MV-4-11 (cell line): ENCODE results near the gene NMS.

Experiments
- DNase-seq: peaks from one replicate; lab custom pipeline; 2025; lab: John Stamatoyannopoulos, UW

The NMS gene

DNA sequence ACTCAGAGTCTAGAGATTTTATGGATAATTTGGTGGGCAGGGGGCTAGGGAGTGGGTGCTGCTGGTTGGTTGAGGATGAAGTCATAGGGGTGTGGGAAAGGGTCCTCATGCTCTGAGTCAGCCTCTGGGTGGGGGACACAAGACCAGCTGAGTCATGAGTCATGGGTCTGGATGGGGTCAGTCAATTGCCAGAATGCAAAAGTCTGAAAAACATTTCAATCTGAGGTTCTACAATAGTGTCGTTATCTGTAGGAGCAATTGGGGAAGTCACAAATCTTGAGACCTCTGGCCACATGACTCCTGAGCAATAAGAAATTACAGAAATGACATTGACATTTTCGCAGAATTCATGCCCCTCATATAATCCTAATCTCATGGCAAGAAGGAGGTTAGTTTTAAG, 15.1 kb downstream of the NMS start:
- no peak for DNase-seq

DNA sequence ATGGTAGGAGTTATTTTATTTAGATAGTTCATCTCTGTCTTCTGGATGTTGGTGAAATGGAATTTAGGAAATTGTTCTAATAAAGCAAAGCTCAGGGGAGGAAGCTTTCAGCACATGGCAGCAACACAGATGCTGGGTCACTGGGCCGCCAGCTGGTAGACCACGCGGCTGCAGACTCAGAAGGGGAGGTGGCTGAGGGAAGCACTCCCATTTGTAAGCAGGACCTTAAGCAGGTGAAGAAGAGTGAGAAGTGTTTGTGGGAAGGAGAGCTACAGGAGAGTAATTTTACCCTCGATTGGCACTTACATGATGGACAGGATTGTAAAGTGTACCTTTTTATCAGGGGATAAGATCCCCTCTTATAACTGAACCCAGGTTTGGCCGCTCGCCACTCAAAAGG, 24.4 kb downstream of the NMS start:
- no peak for DNase-seq

DNA sequence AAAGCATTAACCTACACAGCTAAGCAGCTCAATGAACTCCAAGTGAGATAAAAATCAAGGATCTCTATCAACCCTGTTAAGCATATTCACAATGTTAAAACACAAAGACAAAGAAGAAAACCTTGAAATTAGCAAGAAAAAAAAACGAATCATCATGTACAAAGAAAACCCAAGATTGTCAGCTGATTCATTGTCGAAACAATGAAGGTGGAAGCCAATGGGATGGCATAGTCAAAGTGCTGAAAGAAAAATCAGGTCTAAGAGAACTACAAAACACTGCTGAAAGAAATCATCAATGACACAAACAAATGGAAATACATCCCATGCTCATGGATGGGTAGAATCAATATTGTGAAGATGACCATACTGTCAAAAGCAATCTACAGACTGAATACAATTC, 32.5 kb downstream of the NMS start:
- no peak for DNase-seq

DNA sequence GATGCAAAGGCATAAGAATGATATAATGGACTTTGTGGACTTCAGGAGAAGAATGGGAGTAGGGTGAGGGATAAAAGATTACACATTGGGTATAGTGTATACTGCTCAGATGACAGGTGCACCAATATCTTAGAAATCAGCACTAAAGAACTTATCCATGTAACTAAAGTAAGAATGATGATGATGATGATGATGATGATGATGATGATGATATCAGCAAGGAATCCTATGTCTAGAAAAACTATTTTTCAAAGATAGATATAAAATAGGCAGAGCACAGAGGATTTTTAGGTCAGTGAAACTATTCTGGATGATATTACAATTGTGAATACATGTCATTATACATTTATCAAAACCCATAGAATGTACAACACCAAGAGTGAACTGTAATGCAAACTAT, 34.3 kb downstream of the NMS start:
- no peak for DNase-seq

DNA sequence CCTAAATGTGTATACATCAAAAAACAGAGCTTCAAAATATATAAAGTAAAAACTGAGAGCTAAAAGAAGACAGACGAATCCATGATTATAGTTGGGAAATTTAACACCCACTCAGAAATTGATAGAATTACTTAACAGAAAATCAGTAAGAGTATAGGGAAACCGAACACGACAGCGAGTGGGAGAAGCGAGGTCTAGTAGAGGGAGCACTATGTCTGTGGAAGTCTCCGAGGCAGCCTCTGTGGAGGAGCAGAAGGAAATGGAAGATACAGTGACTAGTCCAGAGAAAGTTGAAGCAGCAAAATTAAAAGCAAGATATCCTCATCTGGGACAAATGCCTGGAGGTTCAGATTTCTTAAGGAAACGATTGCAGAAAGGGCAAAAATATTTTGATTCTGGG, 38.8 kb downstream of the NMS start:
- no peak for DNase-seq

DNA sequence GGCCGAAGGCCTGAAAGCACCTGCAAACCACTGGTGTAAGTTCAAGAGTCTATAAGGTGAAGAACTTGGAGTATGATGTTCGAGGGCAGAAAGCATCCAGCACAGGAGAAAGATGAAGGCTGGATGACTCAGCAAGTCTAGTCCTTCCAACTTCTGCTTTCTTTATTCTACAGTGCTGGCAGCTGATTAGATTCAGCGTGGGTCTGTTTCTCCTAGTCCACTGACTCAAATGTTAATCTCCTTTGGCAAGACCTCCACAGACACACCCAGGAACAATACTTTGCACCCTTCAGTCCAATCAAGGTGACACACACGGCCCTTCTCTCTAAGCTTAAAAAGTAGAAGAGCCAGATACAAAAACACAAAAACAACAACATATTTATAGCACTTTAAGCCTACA, 43.4 kb downstream of the NMS start:
- DNase-seq, result peak; percentile 68

DNA sequence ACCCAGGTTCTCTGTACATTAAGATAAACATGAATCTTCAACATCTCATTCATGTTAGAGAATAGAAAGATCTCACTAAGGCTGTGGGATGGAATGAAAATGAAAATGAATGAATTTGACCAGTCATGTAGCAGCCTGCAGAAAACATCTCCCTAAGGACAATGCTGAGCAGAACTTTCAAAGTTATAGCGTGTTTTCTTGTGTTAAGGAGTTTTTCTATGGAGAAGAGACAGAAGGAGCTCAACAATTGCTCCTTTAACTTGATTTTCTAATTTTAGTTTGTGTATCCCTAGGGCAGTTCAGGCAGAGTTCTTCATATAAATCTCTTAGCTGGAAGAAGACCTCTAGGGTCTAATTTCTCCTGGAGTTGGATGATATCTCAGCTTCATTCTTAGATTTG, 47.3 kb downstream of the NMS start:
- no peak for DNase-seq

DNA sequence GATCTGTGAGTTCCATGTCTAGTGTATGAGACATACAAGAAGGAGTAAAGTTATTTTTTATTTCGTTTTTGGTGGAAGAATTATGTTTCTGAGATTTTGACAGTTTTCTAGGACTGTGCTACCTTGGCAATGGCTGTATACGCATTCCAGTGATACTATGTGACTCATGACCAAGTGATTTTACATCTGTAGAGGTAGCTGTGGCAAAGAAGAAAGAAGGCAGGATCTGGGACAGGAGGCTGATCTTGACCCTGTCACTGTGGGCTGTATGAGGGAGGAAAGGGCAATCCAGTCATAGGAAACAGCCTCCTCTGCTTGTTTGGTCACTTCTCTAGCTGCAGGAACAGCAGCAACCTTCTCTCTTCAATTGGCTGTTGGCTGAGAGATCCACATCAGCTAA, 48.5 kb downstream of the NMS start:
- no peak for DNase-seq

DNA sequence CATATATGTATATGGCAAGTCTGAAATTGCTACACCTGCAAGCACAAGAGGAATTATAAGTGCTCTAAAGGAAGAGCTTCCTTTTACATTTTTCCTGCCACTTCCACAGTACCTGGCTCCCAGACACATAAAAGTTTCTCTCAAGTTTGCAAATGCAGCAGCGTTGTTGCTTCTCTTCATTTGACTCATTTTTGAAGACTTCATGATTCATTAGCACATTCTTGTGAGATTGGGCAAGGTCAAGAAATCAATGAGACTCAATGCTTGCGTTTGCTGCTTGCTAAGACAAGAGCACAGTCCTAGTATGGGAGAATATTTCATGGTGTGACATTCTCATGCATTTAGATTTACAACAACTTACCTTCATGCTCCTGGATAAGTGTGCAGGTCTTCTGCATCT, 49.9 kb downstream of the NMS start:
- no peak for DNase-seq

DNA sequence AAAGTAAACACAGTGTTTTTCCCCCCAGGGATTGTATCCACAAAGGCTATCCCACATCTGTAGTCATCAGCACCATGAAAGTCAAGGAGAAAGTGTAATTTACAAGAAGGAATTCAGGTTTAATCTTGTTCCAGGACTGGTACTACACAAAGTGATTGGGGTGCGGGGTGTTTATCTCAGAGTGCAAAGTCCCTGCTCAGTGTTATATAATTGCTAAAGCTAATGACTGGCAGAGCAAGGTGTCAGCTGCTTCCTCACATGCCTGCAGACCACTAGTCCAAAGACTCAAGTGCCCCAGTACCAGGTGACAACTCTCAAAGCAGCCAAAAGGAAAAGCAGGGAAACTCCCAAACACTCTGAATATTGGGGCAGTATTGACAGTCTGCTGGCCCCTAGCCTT, 52.1 kb downstream of the NMS start:
- no peak for DNase-seq

DNA sequence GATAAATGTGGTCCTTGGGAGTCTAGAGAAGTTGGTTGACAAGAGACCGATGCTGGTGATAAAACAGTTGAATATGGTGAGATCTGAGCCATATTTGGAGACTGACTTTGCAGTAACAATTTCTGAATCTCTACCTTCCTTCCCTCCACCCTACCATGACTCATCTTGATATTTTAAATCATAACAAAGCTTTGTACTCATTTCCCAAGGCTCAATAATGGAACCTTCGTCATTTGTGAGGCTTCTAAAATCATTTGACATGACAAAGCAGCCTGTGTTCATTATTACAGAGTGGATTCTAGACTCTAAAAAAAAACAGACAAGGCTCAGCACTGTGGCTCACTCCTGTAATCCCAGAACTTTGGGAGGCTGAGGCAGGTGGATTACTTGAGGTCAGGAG, 54.0 kb downstream of the NMS start:
- no peak for DNase-seq

DNA sequence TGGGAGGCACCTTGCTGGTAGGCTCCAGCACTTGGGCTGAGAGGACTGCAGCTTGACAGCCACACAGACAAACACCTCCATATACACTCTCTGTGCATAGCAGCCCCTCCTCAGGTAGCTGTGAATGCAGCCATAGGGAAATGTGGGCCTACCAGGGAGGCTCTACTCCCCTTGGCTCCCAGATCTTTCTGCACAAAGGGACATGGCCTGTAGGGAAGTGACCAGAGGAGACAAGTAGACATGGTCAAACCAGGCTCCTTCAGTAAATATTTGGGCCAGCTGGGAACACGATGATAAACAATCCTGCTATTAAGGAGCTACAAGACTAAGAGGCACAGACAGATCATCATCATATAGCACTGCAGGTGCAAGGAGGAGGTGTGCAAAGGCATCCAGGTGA, 56.6 kb downstream of the NMS start:
- DNase-seq, result no peak

DNA sequence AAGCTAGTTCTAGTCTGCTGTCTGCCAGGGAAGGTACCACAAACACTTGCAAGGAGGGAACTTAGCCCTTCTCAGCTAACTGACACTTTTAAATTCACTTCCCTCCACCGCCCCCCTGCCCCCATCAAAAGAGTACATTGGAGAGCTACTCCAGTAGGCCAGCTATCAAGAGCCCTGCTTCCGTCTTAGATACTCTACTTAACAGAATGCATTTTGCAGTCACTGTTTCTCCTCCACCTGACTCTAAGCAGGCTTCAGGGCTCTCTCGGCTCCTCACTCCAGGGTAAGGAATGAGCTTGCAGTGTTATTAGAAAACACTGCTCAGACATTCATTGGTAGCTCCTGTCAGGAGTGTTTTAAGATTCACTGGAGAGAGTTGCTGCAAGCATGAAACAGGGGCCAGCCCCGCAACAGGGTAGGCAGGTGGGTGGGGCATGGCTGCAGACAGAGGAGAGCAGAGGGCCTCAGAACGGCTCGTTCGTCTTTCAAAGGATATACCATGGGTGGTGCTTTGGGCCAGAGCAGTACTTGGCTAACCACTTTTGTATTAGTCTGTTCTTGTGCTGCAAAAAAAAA, 57.2 kb downstream of the NMS start:
- DNase-seq, result no peak

DNA sequence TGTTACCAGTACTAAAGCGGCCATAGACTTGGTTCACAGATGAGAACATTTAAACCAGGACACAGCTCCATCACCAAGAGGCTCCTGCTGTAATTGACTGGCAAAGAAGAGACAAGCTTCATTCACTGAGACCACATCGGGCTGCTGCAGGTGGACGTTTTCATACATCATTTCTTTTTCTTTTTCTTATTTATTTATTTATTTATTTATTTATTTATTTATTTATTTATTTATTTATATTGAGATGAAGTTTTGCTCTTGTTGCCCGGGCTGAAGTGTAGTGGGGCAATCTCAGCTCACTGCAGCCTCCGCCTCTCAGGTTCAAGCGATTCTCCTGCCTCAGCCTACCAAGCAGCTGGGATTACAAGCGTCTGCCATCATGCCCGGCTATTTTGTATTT, 58.9 kb downstream of the NMS start:
- DNase-seq, result no peak

DNA sequence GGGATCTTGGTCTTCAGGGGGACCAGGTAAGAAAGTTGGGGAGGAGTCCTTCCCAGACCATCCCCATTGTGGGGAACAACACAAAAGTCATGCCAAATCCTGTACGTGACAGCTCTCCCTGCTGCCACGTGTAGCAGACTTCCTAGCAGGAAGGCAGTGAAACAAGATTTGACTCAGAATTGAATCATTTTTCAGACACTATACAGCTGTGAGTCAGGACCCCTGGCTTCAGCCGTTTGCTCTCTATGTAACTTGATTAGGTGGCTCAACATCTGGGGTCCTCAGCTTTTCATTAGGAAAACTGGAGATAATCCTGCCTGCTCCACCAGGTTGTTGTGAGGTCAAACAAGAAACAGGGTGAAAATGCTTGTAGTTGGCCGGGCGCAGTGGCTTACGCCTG, 59.6 kb downstream of the NMS start:
- DNase-seq, result no peak
